ENCODE measurements around the gene PHYKPL. TPM values are rescaled to one million over a fixed set of nuclear protein-coding genes. Genes with fewer than 3 reads are reported as not detected.

PHYKPL gene
- total and polyA plus RNA-seq, 11 donors: 21.3 to 56.2 (median 38.6) TPM

DNA sequence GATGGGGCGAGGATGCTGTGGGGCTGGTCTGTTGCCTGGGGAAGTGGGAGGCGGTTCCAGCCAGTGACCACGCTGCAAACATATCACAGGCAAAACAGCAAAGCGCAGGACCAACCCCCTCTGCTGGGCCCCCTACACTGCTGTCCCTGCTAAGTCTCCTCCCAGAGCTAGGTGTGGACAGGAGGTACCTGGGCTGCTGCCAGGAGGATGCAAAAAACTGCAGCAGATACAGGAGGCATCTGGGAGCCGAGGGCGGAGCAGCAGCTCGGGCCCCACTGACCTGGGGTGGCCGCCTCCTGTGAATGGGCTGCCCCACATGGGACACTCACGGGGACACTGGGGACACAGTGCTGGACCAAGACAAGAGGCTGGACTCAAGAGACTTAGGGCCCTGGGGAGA, 48.0 kb upstream of the PHYKPL start:
- intact Hi-C loops (cut with DNase I): loop anchor here (1.0 to 10.0 kb wide), 17 partner anchors 144 to 564 kb away; partner anchors contain the start of gene COL23A1 (in 3 of the 10)
- DNase-seq: peak in 2 of 5 donors; percentile 31 to 42
- no peak for ATAC-seq

DNA sequence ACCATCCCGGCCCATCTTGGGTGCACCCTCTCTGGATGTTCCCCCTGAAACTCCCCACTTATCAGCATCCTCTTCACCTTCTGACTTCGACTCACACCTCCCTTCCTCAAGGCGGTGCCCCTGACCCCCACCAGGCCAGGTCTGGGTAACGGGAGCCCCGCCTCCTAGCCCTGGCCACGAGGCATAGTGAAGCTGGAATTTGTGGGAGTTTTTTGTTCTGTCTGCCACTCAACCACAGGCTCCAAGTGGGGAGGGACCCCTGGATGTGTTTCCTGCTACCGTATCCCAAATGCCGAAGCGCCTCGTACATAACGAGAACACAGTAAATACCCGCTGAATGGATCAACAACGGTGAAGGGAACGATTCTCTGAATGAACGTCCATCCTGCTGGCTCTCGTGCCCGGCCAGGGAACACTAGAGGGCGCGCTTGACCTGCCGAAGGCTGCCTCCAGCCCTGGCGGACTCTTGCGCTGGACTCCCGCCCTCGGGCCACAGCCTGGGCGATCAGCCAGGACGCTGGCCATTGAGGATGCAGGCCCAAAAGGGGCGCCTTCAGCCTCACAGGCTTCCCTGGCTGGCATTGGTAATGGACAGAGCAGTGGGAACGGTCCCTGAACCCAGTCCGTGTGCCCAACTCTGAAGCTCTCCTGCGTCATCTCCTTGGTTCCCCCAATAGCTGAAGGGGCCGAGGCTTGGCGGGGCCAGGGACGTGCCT, 47.3 kb upstream of the PHYKPL start:
- TF ChIP-seq, protein P1, sequence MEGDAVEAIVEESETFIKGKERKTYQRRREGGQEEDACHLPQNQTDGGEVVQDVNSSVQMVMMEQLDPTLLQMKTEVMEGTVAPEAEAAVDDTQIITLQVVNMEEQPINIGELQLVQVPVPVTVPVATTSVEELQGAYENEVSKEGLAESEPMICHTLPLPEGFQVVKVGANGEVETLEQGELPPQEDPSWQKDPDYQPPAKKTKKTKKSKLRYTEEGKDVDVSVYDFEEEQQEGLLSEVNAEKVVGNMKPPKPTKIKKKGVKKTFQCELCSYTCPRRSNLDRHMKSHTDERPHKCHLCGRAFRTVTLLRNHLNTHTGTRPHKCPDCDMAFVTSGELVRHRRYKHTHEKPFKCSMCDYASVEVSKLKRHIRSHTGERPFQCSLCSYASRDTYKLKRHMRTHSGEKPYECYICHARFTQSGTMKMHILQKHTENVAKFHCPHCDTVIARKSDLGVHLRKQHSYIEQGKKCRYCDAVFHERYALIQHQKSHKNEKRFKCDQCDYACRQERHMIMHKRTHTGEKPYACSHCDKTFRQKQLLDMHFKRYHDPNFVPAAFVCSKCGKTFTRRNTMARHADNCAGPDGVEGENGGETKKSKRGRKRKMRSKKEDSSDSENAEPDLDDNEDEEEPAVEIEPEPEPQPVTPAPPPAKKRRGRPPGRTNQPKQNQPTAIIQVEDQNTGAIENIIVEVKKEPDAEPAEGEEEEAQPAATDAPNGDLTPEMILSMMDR (IDR thresholded peaks at IDR 0.05): peak; percentile 86 to 98 (median 94)
- no peak for TF ChIP-seq POLR2A (IDR thresholded peaks at IDR 0.05)
- 19 to 38% (median 25%) methylated on average over 18 to 33 of the region's 33 CpGs for WGBS, 4 donors
- intact Hi-C loops (cut with DNase I): loop anchor here (1.0 to 10.0 kb wide), 20 partner anchors 145 to 565 kb away; partner anchors contain the start of genes COL23A1 (in 4 of the 10) and ZNF354A (in 1 of the 10)
- ATAC-seq (peak; percentile 83 to 94 (median 92)), DNase-seq (peak; percentile 87 to 95 (median 90))
- no peak overlapping the region for H3K4me3 ChIP-seq
- H3K9me3 ChIP-seq: peaks cover 0 to 14% (median 6%) of the 10 kb centered on the region in 12 donors
- H3K27ac ChIP-seq: no peak overlapping the region
- no peaks in the 10 kb centered on the region for H3K36me3 ChIP-seq
- peaks cover 0 to 14% (median under 1%) of the 10 kb centered on the region in 12 donors for H3K4me1 ChIP-seq
- H3K27me3 ChIP-seq: no peaks in the 10 kb centered on the region

More for the DNA sequence above, 48.0 kb upstream of the PHYKPL start:
- Histone ChIP-seq H3K4me3 (no peak overlapping the region), H3K36me3 (no peaks in the 10 kb centered on the region), H3K9me3 (peaks cover 0 to 14% (median 6%) of the 10 kb centered on the region in 12 donors), H3K4me1 (peaks cover 0 to 22% (median 3%) of the 10 kb centered on the region in 12 donors), H3K27ac (peak overlapping the region in 1 of 12 donors; percentile 7), H3K27me3 (no peaks in the 10 kb centered on the region)
- no peak for TF ChIP-seq POLR2A (IDR thresholded peaks at IDR 0.05)
- TF ChIP-seq, protein P1 (IDR thresholded peaks at IDR 0.05): no peak
- WGBS, 4 donors: 79 to 98% (median 87%) methylated on average over 5 to 9 of the region's 9 CpGs

DNA sequence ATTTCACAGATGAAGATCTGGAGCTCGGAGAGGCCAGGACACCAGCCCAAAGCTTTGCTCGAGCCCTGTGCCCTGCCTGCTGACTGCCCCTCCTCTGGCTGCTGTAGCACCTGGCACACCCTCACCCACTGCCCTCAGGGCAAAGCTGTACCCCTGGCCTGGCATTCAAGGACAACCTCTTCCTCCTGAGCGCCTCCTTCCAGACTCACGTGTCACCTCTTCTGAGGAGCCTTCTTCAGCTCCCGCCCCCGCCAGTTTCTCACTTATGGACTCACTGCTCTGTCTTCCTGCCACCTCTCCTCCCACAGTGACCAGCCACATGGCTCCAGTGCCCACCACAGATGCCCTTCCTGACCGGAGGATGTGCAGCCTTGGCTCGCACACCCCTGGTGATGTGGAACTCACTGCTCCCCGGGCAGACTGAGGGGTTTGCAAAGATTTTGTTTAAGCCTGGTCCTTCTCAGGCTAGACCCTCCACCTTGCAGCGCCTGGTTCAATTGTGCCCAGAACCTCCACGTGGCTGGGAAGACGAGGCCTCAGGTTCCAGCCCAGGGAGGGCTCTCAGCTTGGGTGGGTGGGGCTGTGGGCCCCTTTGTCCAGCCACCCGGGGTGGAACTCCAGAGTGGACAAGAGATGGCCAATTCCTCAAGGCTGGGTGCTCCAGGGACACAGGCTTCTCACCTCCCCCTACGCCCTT, 46.6 kb upstream of the PHYKPL start:
- DNase-seq (peak in 1 of 5 donors; percentile 42), ATAC-seq (no peak)
- H3K27me3 ChIP-seq: no peaks in the 10 kb centered on the region
- no peaks in the 10 kb centered on the region for H3K36me3 ChIP-seq
- TF ChIP-seq, protein P1 (IDR thresholded peaks at IDR 0.05): no peak
- no peak for TF ChIP-seq POLR2A (IDR thresholded peaks at IDR 0.05)
- peaks cover 0 to 15% (median 0%) of the 10 kb centered on the region in 12 donors for H3K4me1 ChIP-seq
- no peak overlapping the region for H3K27ac ChIP-seq
- WGBS, 4 donors: 78 to 83% (median 80%) methylated on average over 12 to 14 of the region's 14 CpGs
- no peak overlapping the region for H3K4me3 ChIP-seq
- H3K9me3 ChIP-seq: peaks cover 0 to 12% (median 5%) of the 10 kb centered on the region in 12 donors
- intact Hi-C loops (cut with DNase I): loop anchor here in 7 of 10 donors (2.0 to 10.0 kb wide), 6 partner anchors 308 to 566 kb away; partner anchors contain the start of genes COL23A1 (in 1 of the 7) and ZNF354A (in 1 of the 7)
